ENCODE data around the gene ARL13A.

- TF ChIP-seq CTCF (IDR thresholded peaks at IDR 0.05 in 2 of 3, conservative IDR thresholded peaks at IDR 0.05 in 1 of 3; ENCODE audit: borderline replicate concordance in 1 of 3, insufficient read depth in 1 of 3, low read depth in 2 of 3, low read length in 2 of 3) (no peak), POLR2A (IDR thresholded peaks at IDR 0.05; ENCODE audit: borderline replicate concordance, extremely low read depth, insufficient read depth, insufficient read length) (no peak), EZH2 (IDR thresholded peaks at IDR 0.05) (no peak), ATF3 (IDR thresholded peaks at IDR 0.05) (no peak), EZH2phosphoT487 (IDR thresholded peaks at IDR 0.05; ENCODE audit: borderline replicate concordance) (no peak), MAX (IDR thresholded peaks at IDR 0.05) (no peak)
Observed at GRCh38 chrX:100990139-100990538, 20.6 kb downstream of the ARL13A start.
